ENCODE results near the gene RC3H1.

- TF ChIP-seq RBBP5 (conservative IDR thresholded peaks at IDR 0.05): no peak
- TF ChIP-seq TAF1 (IDR thresholded peaks at IDR 0.05; ENCODE audit: borderline replicate concordance, low read depth, low read length): no peak
Observed at GRCh38 chr1:173995475-173995874, 26.7 kb downstream of the RC3H1 start.
